GM12878 (cell line): Measurements from ENCODE around the gene NFIX. TPM values are rescaled to one million over a fixed set of nuclear protein-coding genes. Genes with fewer than 3 reads are reported as not detected.
A peak's percentile ranks its signal among the peaks of the same experiment; 100 is the strongest.

ENCODE experiments used
- ATAC-seq: fragments of 200-7000 bp; cut with Tn5 transposase; 3 replicates; pipeline ENCODE4 v1.9.1; 2020; ENCODE audit warnings: mild to moderate bottlenecking, moderate library complexity
- BruUV-seq: library from RNA; stranded (reverse); fragments of 400-500 nt; replicated peaks from 2 replicates; lab custom pipeline; 2021; lab: Mats Ljungman, UMichigan
- CTCF ChIA-PET: fragments of 300-600 bp; sonication (Branson Sonifier 250); formaldehyde crosslinking; extraction: SDS; loops from one replicate; lab custom pipeline; 2021; ENCODE audit warnings: inconsistent platforms; lab: Yijun Ruan, JAX
- POLR2A ChIA-PET: fragments of 350-600 bp; formaldehyde crosslinking; extraction: SDS; loops from one replicate; lab custom pipeline; 2021; ENCODE audit warnings: inconsistent platforms; lab: Charles Lee
- RAD21 ChIA-PET: fragments of 300-600 bp; sonication (Branson Sonifier 250); formaldehyde crosslinking; loops from one replicate; lab custom pipeline; 2023; ENCODE audit warnings: antibody characterized with exemption; ENCODE audit not compliant: unreplicated experiment; lab: Charles Lee
- SMC1A ChIA-PET: fragments of 300-600 bp; sonication (Branson Sonifier 250); formaldehyde crosslinking; loops from one replicate; lab custom pipeline; 2023; ENCODE audit not compliant: unreplicated experiment, uncharacterized antibody; lab: Charles Lee
- DNase-seq: peaks from one replicate; pipeline ENCODE4 v3.0.0-alpha.2; 2011; ENCODE audit warnings: low read depth, low spot score
- FAIRE-seq: peaks from 3 replicates; lab custom pipeline; 2011; peaks lifted over from hg19 to GRCh38; lab: Jason Lieb, UNC
- H2AFZ ChIP-seq: 2 replicates; pipeline ENCODE4 v1.6.0; 2011; ENCODE audit warnings: low read depth, low read length, control low read depth; ENCODE audit not compliant: control insufficient read depth
- H3K27ac ChIP-seq: 2 replicates; pipeline ENCODE4 v1.5.1; 2011; ENCODE audit warnings: control low read depth; ENCODE audit not compliant: control insufficient read depth, insufficient read depth
- H3K27me3 ChIP-seq, 2 experiments: replicated peaks in 1 of 2; 2 replicates each; pipeline versions ENCODE4 v1.6.0 to v1.6.1; 2011; ENCODE audit warnings: low read length in 1 of 2; ENCODE audit not compliant: control insufficient read depth in 2 of 2, insufficient read depth in 2 of 2
- H3K36me3 ChIP-seq, 2 experiments: 2 replicates each; pipeline ENCODE4 v1.5.1; 2011; ENCODE audit warnings: low read length in 1 of 2; ENCODE audit not compliant: control insufficient read depth in 2 of 2, insufficient read depth in 2 of 2
- H3K4me1 ChIP-seq: 2 replicates; pipeline ENCODE4 v1.6.1; 2011; ENCODE audit warnings: mild to moderate bottlenecking, low read length, moderate library complexity, mixed read lengths; ENCODE audit not compliant: control insufficient read depth, insufficient read depth
- H3K4me2 ChIP-seq: 2 replicates; pipeline ENCODE4 v1.6.0; 2011; ENCODE audit warnings: control low read depth; ENCODE audit not compliant: control insufficient read depth, insufficient read depth
- H3K4me3 ChIP-seq: fragments of 200-600 bp; sonication (generic); 2 replicates; pipeline ENCODE4 v1.5.1; 2016
- H3K79me2 ChIP-seq: 2 replicates; pipeline ENCODE4 v1.6.0; 2011; ENCODE audit warnings: low read length; ENCODE audit not compliant: control insufficient read depth, insufficient read depth
- H3K9ac ChIP-seq: 2 replicates; pipeline ENCODE4 v1.8.0; 2011; ENCODE audit warnings: low read length, control low read depth, mixed read lengths; ENCODE audit not compliant: control insufficient read depth, insufficient read depth
- H3K9me3 ChIP-seq: replicated peaks from 3 replicates; pipeline ENCODE4 v1.5.1; 2011; ENCODE audit warnings: mild to moderate bottlenecking, low read length; ENCODE audit not compliant: control insufficient read depth, insufficient read depth
- H4K20me1 ChIP-seq: 2 replicates; pipeline ENCODE4 v1.6.0; 2011; ENCODE audit not compliant: control insufficient read depth, insufficient read depth
- BHLHE40 ChIP-seq, 2 experiments: fragments of 450-650 bp in 1 of 2; IDR thresholded peaks; 2 replicates each; pipeline ENCODE4 v1.6.1; 2011 to 2017; ENCODE audit warnings: low read depth in 2 of 2, borderline replicate concordance in 1 of 2, improper control_type of control experiment in 1 of 2, low read length in 1 of 2, mild to moderate bottlenecking in 1 of 2
- DPF2 ChIP-seq: fragments of 450-650 bp; IDR thresholded peaks from 2 replicates; pipeline ENCODE4 v1.6.1; 2017; ENCODE audit warnings: mild to moderate bottlenecking
- EED ChIP-seq: sonication (generic); IDR thresholded peaks from 2 replicates; pipeline ENCODE4 v1.6.1; 2016; ENCODE audit warnings: antibody characterized with exemption, low read depth
- EZH2 ChIP-seq: IDR thresholded peaks from 2 replicates; pipeline ENCODE4 v1.6.1; 2012; ENCODE audit warnings: low read depth, mild to moderate bottlenecking, control low read depth, inconsistent platforms, low read length, borderline replicate concordance; ENCODE audit not compliant: control insufficient read depth
- HDAC2 ChIP-seq: fragments of 200-600 bp; sonication (generic); IDR thresholded peaks from 2 replicates; pipeline ENCODE4 v1.6.1; 2017
- KLF5 ChIP-seq: fragments of 450-650 bp; IDR thresholded peaks from 2 replicates; pipeline ENCODE4 v1.6.1; 2014; ENCODE audit warnings: mild to moderate bottlenecking; ENCODE audit not compliant: partially characterized antibody
- NFXL1 ChIP-seq: fragments of 450-650 bp; IDR thresholded peaks from 2 replicates; pipeline ENCODE4 v1.6.1; 2017; ENCODE audit warnings: antibody characterized with exemption, mild to moderate bottlenecking, borderline replicate concordance
- RAD51 ChIP-seq: fragments of 450-650 bp; IDR thresholded peaks from 2 replicates; pipeline ENCODE4 v1.6.1; 2016; ENCODE audit warnings: moderate library complexity, mild to moderate bottlenecking, inconsistent platforms
- RFX5 ChIP-seq: IDR thresholded peaks from 2 replicates; pipeline ENCODE4 v1.6.1; 2011; ENCODE audit warnings: low read depth, low read length, improper control_type of control experiment
- SMARCA5 ChIP-seq: fragments of 450-650 bp; IDR thresholded peaks from 2 replicates; pipeline ENCODE4 v1.6.1; 2017; ENCODE audit warnings: mild to moderate bottlenecking
- SUPT20H ChIP-seq: IDR thresholded peaks from 2 replicates; pipeline ENCODE4 v1.6.1; 2011; ENCODE audit warnings: low read depth, mild to moderate bottlenecking, low read length, moderate library complexity, borderline replicate concordance; ENCODE audit not compliant: control insufficient read depth
- SUZ12 ChIP-seq: fragments of 200-600 bp; sonication (generic); IDR thresholded peaks from one replicate; pipeline ENCODE4 v1.6.1; 2018; ENCODE audit warnings: antibody characterized with exemption, mild to moderate bottlenecking; ENCODE audit not compliant: unreplicated experiment
- TCF12 ChIP-seq: IDR thresholded peaks from 2 replicates; pipeline ENCODE4 v1.6.1; 2011; ENCODE audit warnings: low read depth, mild to moderate bottlenecking, low read length
- TCF3 ChIP-seq: IDR thresholded peaks from 2 replicates; pipeline ENCODE4 v1.6.1; 2012; ENCODE audit warnings: low read depth, mild to moderate bottlenecking, low read length, borderline replicate concordance; ENCODE audit not compliant: insufficient read depth
- WGBS: methylation state at CpG from one replicate; pipeline ENCODE4 v1.1.6; 2016; ENCODE audit warnings: low lambda C conversion rate; ENCODE audit not compliant: insufficient replicate concordance, insufficient coverage; ENCODE audit errors: missing lambda C conversion rate; 5-methylcytosine and 5-hydroxymethylcytosine counted together
- in situ Hi-C: fragments of 300-500 bp; cut with MboI; formaldehyde crosslinking; loops from 9 replicates; pipeline ENCODE4 v1.14.3; 2018; ENCODE audit warnings: mixed read lengths
- intact Hi-C: fragments of 100-400 bp; cut with micrococcal nuclease; formaldehyde crosslinking; loops from one replicate; pipeline ENCODE4 v1.14.2; 2022; ENCODE audit not compliant: unreplicated experiment
- polyA plus RNA-seq, 11 experiments: library from polyadenylated mRNA; depleted of rRNA in 4 of 11; unstranded in 6 of 11; stranded (reverse) in 5 of 11; fragments of >200 nt; fragmentation: Nextera tagmentation in 4 of 11; fragmentation: Illumina TruSeq in 1 of 11; extraction: Ambion mirVana in 4 of 11; extraction: Trizol in 1 of 11; gene quantifications; 1 replicate in 1 of 11; 2 replicates in 10 of 11; pipeline versions ENCODE4 v1.2.1 to v1.2.3, GENCODE V29; 2011 to 2016; ENCODE audit warnings: inconsistent platforms in 2 of 11, missing spikeins in 2 of 11, low read depth in 1 of 11
- total RNA-seq, 4 experiments: library from RNA; depleted of rRNA in 3 of 4; stranded (reverse); fragments of >200 nt in 3 of 4; fragmentation: Illumina TruSeq in 1 of 4; extraction: Trizol in 1 of 4; gene quantifications; 2 replicates each; pipeline versions ENCODE4 v1.2.1 to v1.2.3, GENCODE V29; 2013 to 2021
- TF ChIP-seq, protein P1 (sequence below): fragments of 450-650 bp; IDR thresholded peaks from 2 replicates; pipeline ENCODE4 v1.6.1; 2018; ENCODE audit warnings: borderline replicate concordance, mild to moderate bottlenecking; ENCODE audit not compliant: partially characterized antibody

The NFIX gene
- total and polyA plus RNA-seq, 10 of the 15 experiments (the other 5 are each of a cell fraction or from before 2014, with no cell fraction given) = 0.02 to 2.2 (median 0.28) TPM

- ChIA-PET CTCF (no interaction called here), POLR2A (no interaction called here), SMC1A (no interaction called here), RAD21 (no interaction called here)
- no peak for FAIRE-seq
- intact Hi-C loops (no loop called here), in situ Hi-C loops (no loop called here)
- no peaks in the 10 kb centered on the region for H3K4me1 ChIP-seq
- no peak overlapping the region for H3K4me2 ChIP-seq
- H3K79me2 ChIP-seq = no peaks in the 10 kb centered on the region
- no peak overlapping the region for H3K9ac ChIP-seq
- H4K20me1 ChIP-seq = no peaks in the 10 kb centered on the region
- no TSS peak for BruUV-seq
- WGBS = 11% methylated on average over 11 of the region's 11 CpGs
- H3K27ac ChIP-seq = no peak overlapping the region
- peaks cover 1 to 3% of the 10 kb centered on the region in 2 experiments for H3K27me3 ChIP-seq
- no peak for TF ChIP-seq SMARCA5
- no peak for TF ChIP-seq EZH2
- TF ChIP-seq RFX5 = no peak
- no peak for TF ChIP-seq EED
- TF ChIP-seq RAD51 = no peak
- TF ChIP-seq SUZ12 = no peak
- TF ChIP-seq TCF3 = 0 out of 2 replicates have a peak, but pooled peaks have one; percentile 11
- 0 out of 2 replicates have a peak, but pooled peaks have one; percentile 20 for TF ChIP-seq TCF12
- no peak overlapping the region for H2AFZ ChIP-seq
- H3K4me3 ChIP-seq = no peak overlapping the region
- no peak for DNase-seq
- ATAC-seq = no peak
- no peaks in the 10 kb centered on the region for H3K36me3 ChIP-seq
- no peaks in the 10 kb centered on the region for H3K9me3 ChIP-seq
Measured at GRCh38 chr19:13077240-13077639, 82.0 kb downstream of the NFIX start.

DNA sequence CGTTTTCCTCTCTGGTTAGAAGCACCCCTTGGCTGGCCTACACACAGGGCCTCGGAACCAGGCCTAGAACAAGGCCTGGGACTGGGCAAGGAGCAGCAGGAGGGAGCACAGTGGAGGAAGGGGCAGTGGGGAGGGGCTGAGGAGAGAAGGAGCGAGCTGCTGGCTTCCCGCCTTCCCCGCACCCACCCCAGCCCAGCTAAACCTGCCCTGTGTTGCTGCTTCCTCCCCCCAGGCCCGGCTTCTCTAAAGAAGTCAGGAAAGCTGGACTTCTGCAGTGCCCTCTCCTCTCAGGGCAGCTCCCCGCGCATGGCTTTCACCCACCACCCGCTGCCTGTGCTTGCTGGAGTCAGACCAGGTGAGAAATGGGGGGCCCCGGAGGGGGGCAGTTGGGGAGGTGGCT lies 83.1 kb downstream of the NFIX start:
- no peak overlapping the region for H2AFZ ChIP-seq
- FAIRE-seq (no peak), ATAC-seq (no peak), DNase-seq (no peak)
- POLR2A ChIA-PET = no interaction called here
- H3K4me2 ChIP-seq = no peak overlapping the region
- peaks cover 1 to 3% of the 10 kb centered on the region in 2 experiments for H3K27me3 ChIP-seq
- no peaks in the 10 kb centered on the region for H3K4me1 ChIP-seq
- RAD21 ChIA-PET = interaction anchor here (1.1 kb wide), 1 partner anchor 16 kb away, joined by 3 read pairs; no protein-coding TSS in a partner anchor
- SMC1A ChIA-PET = no interaction called here
- no peaks in the 10 kb centered on the region for H4K20me1 ChIP-seq
- intact Hi-C loops (no loop called here), in situ Hi-C loops (no loop called here)
- no peak overlapping the region for H3K27ac ChIP-seq
- no TSS peak for BruUV-seq
- WGBS = 33% methylated on average over 6 of the region's 10 CpGs
- H3K4me3 ChIP-seq = no peak overlapping the region
- CTCF ChIA-PET = interaction anchor here (1.3 to 2.5 kb wide), 3 partner anchors 16 to 101 kb away, joined by 4 to 8 read pairs (median 5); no protein-coding TSS in a partner anchor
- no peak overlapping the region for H3K9ac ChIP-seq
- no peaks in the 10 kb centered on the region for H3K36me3 ChIP-seq
- H3K9me3 ChIP-seq = no peaks in the 10 kb centered on the region
- no peaks in the 10 kb centered on the region for H3K79me2 ChIP-seq
- TF ChIP-seq KLF5 (no peak), RFX5 (no peak), SUPT20H (no peak), HDAC2 (no peak), DPF2 (no peak), NFXL1 (no peak), SUZ12 (no peak), BHLHE40 (IDR thresholded peaks at IDR 0.05; ENCODE audit: borderline replicate concordance in 1 of 2, low read depth in 2 of 2, low read length in 1 of 2) (no peak)
- TF ChIP-seq, protein P1, sequence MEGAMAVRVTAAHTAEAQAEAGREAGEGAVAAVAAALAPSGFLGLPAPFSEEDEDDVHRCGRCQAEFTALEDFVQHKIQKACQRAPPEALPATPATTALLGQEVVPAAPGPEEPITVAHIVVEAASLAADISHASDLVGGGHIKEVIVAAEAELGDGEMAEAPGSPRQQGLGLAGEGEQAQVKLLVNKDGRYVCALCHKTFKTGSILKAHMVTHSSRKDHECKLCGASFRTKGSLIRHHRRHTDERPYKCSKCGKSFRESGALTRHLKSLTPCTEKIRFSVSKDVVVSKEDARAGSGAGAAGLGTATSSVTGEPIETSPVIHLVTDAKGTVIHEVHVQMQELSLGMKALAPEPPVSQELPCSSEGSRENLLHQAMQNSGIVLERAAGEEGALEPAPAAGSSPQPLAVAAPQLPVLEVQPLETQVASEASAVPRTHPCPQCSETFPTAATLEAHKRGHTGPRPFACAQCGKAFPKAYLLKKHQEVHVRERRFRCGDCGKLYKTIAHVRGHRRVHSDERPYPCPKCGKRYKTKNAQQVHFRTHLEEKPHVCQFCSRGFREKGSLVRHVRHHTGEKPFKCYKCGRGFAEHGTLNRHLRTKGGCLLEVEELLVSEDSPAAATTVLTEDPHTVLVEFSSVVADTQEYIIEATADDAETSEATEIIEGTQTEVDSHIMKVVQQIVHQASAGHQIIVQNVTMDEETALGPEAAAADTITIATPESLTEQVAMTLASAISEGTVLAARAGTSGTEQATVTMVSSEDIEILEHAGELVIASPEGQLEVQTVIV = no peak
